SK-N-SH (cell line): ENCODE data around the gene ANKRD39. TPM values are rescaled to one million over a fixed set of nuclear protein-coding genes. Genes with fewer than 3 reads are reported as not detected.

ENCODE experiments used
- CTCF ChIA-PET: fragments of 300-600, 350-600 bp; formaldehyde crosslinking; extraction: SDS; loops from one replicate; lab custom pipeline; 2021; lab: Yijun Ruan, JAX
- POLR2A ChIA-PET: fragments of 350-600 bp; sonication (Branson Sonifier 250); formaldehyde crosslinking; extraction: SDS; loops from one replicate; lab custom pipeline; 2020; ENCODE audit warnings: antibody characterized with exemption, inconsistent platforms; lab: Yijun Ruan, JAX
- DNase-seq: peaks from one replicate; pipeline ENCODE4 v3.0.0; 2012
- H2AFZ ChIP-seq: fragments of 200-600 bp; sonication (generic); 2 replicates; pipeline ENCODE4 v1.8.1; 2016; ENCODE audit warnings: antibody characterized with exemption, mild to moderate bottlenecking, low read depth
- H3F3A ChIP-seq: fragments of 200-600 bp; sonication (generic); replicated peaks from 2 replicates; pipeline ENCODE3; 2016; ENCODE audit warnings: antibody characterized with exemption, mild to moderate bottlenecking; ENCODE audit not compliant: insufficient read depth
- H3K27ac ChIP-seq, 2 experiments: fragments of 200-500 bp in 1 of 2; fragments of 200-600 bp in 1 of 2; sonication (Bioruptor generic) in 1 of 2; sonication (generic), shearing (Covaris generic) in 1 of 2; 2 replicates each; pipeline versions ENCODE4 v1.5.1 to v1.6.1; 2014 to 2016; ENCODE audit warnings: low read depth in 2 of 2, inconsistent platforms in 1 of 2, low read length in 1 of 2, mild to moderate bottlenecking in 1 of 2, mixed read lengths in 1 of 2
- H3K27me3 ChIP-seq: fragments of 200-600 bp; sonication (generic), shearing (Covaris generic); 2 replicates; pipeline ENCODE4 v1.6.1; 2016; ENCODE audit warnings: mixed run types; ENCODE audit not compliant: insufficient read depth
- H3K36me3 ChIP-seq, 2 experiments: fragments of 200-500 bp in 1 of 2; fragments of 200-600 bp in 1 of 2; sonication (Bioruptor generic) in 1 of 2; sonication (generic) in 1 of 2; replicated peaks in 1 of 2; 2 replicates each; pipeline versions ENCODE3 to v1.5.1; 2014 to 2016; ENCODE audit warnings: low read length in 1 of 2, mild to moderate bottlenecking in 1 of 2; ENCODE audit not compliant: insufficient read depth in 2 of 2, control insufficient read depth in 1 of 2
- H3K4me1 ChIP-seq, 2 experiments: fragments of 200-500 bp in 1 of 2; fragments of 200-600 bp in 1 of 2; sonication (Bioruptor generic) in 1 of 2; sonication (generic), shearing (Covaris generic) in 1 of 2; 2 replicates each; pipeline versions ENCODE4 v1.5.1 to v1.6.1; 2014 to 2016; ENCODE audit warnings: low read depth in 1 of 2, low read length in 1 of 2, mixed run types in 1 of 2; ENCODE audit not compliant: insufficient read depth in 2 of 2, control insufficient read depth in 1 of 2
- H3K4me2 ChIP-seq: fragments of 200-600 bp; sonication (generic), shearing (Covaris generic); 2 replicates; pipeline ENCODE4 v1.6.1; 2017; ENCODE audit warnings: mixed run types
- H3K4me3 ChIP-seq, 2 experiments: fragments of 200-500 bp in 1 of 2; fragments of 200-600 bp in 1 of 2; sonication (Bioruptor generic) in 1 of 2; sonication (generic), shearing (Covaris generic) in 1 of 2; 2 replicates each; pipeline versions ENCODE4 v1.5.1 to v1.8.1; 2014 to 2016; ENCODE audit warnings: low read depth in 2 of 2, inconsistent platforms in 1 of 2, low read length in 1 of 2, mild to moderate bottlenecking in 1 of 2, mixed read lengths in 1 of 2, moderate library complexity in 1 of 2
- H3K79me2 ChIP-seq: fragments of 200-600 bp; sonication (generic); 2 replicates; pipeline ENCODE4 v1.8.1; 2017; ENCODE audit warnings: mild to moderate bottlenecking; ENCODE audit not compliant: insufficient read depth
- H3K9ac ChIP-seq: fragments of 200-600 bp; sonication (generic); 2 replicates; pipeline ENCODE4 v1.6.1; 2017; ENCODE audit warnings: mixed run types
- H3K9me2 ChIP-seq: fragments of 200-600 bp; sonication (generic); 2 replicates; pipeline ENCODE4 v1.6.1; 2017; ENCODE audit warnings: mixed run types
- H3K9me3 ChIP-seq: fragments of 200-600 bp; sonication (generic); 2 replicates; pipeline ENCODE4 v1.6.1; 2017; ENCODE audit warnings: mixed run types, mild to moderate bottlenecking, moderate library complexity
- H4K20me1 ChIP-seq: fragments of 200-600 bp; sonication (generic); 2 replicates; pipeline ENCODE4 v1.6.1; 2017; ENCODE audit warnings: mild to moderate bottlenecking, mixed run types; ENCODE audit not compliant: insufficient read depth
- CHD2 ChIP-seq: fragments of 150-350 bp; IDR thresholded peaks from 2 replicates; pipeline ENCODE4 v1.6.1; 2018; ENCODE audit warnings: low read length; ENCODE audit not compliant: partially characterized antibody
- ELF1 ChIP-seq: IDR thresholded peaks from 2 replicates; pipeline ENCODE4 v1.4.0; 2012
- EP300 ChIP-seq, 2 experiments: IDR thresholded peaks; 2 replicates each; pipeline versions ENCODE4 v1.4.0 to v1.6.1; 2012; ENCODE audit warnings: borderline replicate concordance in 1 of 2, low read depth in 1 of 2, low read length in 1 of 2
- FOXJ3 ChIP-seq: sonication (generic); formaldehyde crosslinking; IDR thresholded peaks from 2 replicates; pipeline ENCODE4 v1.5.1; 2020; ENCODE audit warnings: mild to moderate bottlenecking, missing genetic modification reagents
- FOXM1 ChIP-seq: IDR thresholded peaks from 2 replicates; pipeline ENCODE4 v1.4.0; 2012; ENCODE audit warnings: low read depth, mild to moderate bottlenecking
- NFIC ChIP-seq: IDR thresholded peaks from 2 replicates; pipeline ENCODE4 v1.4.0; 2012; ENCODE audit warnings: borderline replicate concordance
- RXRA ChIP-seq: IDR thresholded peaks from 2 replicates; pipeline ENCODE4 v1.4.0; 2012; ENCODE audit warnings: low read depth, mild to moderate bottlenecking, borderline replicate concordance
- SMC3 ChIP-seq: IDR thresholded peaks from 2 replicates; pipeline ENCODE4 v1.6.1; 2012; ENCODE audit warnings: low read depth, low read length, improper control_type of control experiment
- TAF1 ChIP-seq: IDR thresholded peaks from 2 replicates; pipeline ENCODE4 v1.6.1; 2012; ENCODE audit warnings: low read depth, mild to moderate bottlenecking, low read length, moderate library complexity, borderline replicate concordance
- TCF12 ChIP-seq: IDR thresholded peaks from 2 replicates; pipeline ENCODE4 v1.4.0; 2012
- TEAD4 ChIP-seq: IDR thresholded peaks from 2 replicates; pipeline ENCODE4 v1.4.0; 2012; ENCODE audit warnings: mild to moderate bottlenecking, borderline replicate concordance; ENCODE audit not compliant: insufficient read depth
- WGBS: methylation state at CpG from one replicate; pipeline ENCODE4 v1.1.6; 2017; ENCODE audit warnings: low lambda C conversion rate; 5-methylcytosine and 5-hydroxymethylcytosine counted together
- polyA plus RNA-seq, 3 experiments: library from polyadenylated mRNA; depleted of rRNA; stranded (reverse); fragments of >200 nt; gene quantifications; 2 replicates each; pipeline ENCODE4 v1.2.3, GENCODE V29; 2012
- TF ChIP-seq, protein P1 (sequence below): IDR thresholded peaks from 2 replicates; pipeline ENCODE4; 2012
- TF ChIP-seq, protein P2 (sequence below): fragments of 200-600 bp; sonication (generic); IDR thresholded peaks from 2 replicates; pipeline ENCODE4 v1.6.1; 2017; ENCODE audit warnings: antibody characterized with exemption, mild to moderate bottlenecking, moderate library complexity
- TF ChIP-seq, protein P3 (sequence below): IDR thresholded peaks from 2 replicates; pipeline ENCODE4 v1.4.0; 2012; ENCODE audit warnings: low read depth, borderline replicate concordance
- TF ChIP-seq, protein P4 (sequence below): fragments of 150-350 bp; IDR thresholded peaks from 2 replicates; pipeline ENCODE4 v1.6.1; 2017; ENCODE audit warnings: antibody characterized with exemption, low read length, low read depth, borderline replicate concordance

Gene ANKRD39
- polyA plus RNA-seq, 1 of the 3 experiments (the other 2 are of a cell fraction): 11.8 TPM

DNA sequence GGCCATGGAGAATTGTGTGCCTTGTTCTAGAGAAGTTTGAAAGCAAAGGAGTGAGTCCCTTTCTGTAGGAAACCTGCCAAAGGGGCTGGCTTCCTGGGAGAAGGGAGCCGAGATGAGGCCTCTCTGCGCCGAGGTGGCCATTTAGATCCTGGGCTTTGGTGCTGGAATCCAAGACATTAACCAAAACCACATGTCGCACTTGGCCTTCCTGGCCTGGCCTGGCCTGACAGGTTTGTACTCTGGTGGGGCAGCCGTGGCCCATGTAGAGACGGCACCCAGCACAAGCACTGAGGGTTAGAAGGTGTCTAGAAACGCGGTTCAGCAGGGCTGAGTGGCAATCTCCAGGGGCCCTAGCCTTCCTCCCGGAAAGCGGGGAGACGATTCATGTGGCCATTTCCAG, 34.6 kb downstream of the ANKRD39 start:
- Histone ChIP-seq H3K9me2 (no peaks in the 10 kb centered on the region), H3K4me2 (no peak overlapping the region), H3K9me3 (no peaks in the 10 kb centered on the region), H3K4me1 (peaks cover 0 to 37% of the 10 kb centered on the region in 2 experiments; a peak in 1 of 4 replicates), H3F3A (peaks cover 7% of the 10 kb centered on the region), H2AFZ (no peak overlapping the region), H3K27me3 (no peaks in the 10 kb centered on the region), H3K36me3 (peaks cover 0 to 13% of the 10 kb centered on the region in 2 experiments), H3K27ac (no peak overlapping the region), H3K4me3 (no peak overlapping the region), H3K79me2 (peaks cover 1% of the 10 kb centered on the region; the same call in 1 of the 2 replicates), H3K9ac (no peak overlapping the region), H4K20me1 (peaks cover 22% of the 10 kb centered on the region; the same call in 1 of the 2 replicates)
- TF ChIP-seq, protein P1, sequence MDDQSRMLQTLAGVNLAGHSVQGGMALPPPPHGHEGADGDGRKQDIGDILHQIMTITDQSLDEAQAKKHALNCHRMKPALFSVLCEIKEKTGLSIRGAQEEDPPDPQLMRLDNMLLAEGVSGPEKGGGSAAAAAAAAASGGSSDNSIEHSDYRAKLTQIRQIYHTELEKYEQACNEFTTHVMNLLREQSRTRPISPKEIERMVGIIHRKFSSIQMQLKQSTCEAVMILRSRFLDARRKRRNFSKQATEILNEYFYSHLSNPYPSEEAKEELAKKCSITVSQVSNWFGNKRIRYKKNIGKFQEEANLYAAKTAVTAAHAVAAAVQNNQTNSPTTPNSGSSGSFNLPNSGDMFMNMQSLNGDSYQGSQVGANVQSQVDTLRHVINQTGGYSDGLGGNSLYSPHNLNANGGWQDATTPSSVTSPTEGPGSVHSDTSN: no peak
- TF ChIP-seq ELF1 (no peak), TAF1 (no peak), TCF12 (peak; percentile 14; the same call in 1 of the 2 replicates), RXRA (no peak), EP300 (IDR thresholded peaks at IDR 0.05; ENCODE audit: borderline replicate concordance in 1 of 2, low read depth in 1 of 2, low read length in 1 of 2) (no peak)
- 85% methylated on average over 11 of the region's 11 CpGs for WGBS
- DNase-seq: no peak
- POLR2A ChIA-PET: no interaction called here
- CTCF ChIA-PET: interaction anchor here (1.1 kb wide), 1 partner anchor 35 kb away, joined by 4 read pairs; no protein-coding TSS in a partner anchor

DNA sequence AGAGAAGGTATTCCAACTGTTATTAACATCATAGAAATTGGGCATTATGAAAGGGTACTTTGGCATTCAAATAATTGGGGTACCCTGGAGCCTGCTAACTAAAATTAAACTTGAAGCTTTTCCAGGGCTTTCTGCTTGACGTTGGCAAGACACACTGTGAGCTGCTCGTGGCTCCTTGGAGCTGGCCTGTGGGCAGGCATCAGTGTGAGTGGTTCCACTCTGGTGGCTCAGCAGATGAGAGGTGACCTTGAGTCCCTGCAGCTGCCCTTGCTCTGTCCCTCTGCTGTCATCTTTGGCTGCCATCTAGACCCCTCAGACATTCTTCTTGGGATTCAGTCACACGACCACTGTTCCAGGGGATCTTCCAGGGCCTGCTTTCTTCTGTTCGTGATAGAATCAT, 35.0 kb downstream of the ANKRD39 start:
- TF ChIP-seq TCF12: no peak
- no peak for TF ChIP-seq FOXM1
- no peak for TF ChIP-seq TAF1
- no peak for TF ChIP-seq TEAD4
- TF ChIP-seq, protein P2, sequence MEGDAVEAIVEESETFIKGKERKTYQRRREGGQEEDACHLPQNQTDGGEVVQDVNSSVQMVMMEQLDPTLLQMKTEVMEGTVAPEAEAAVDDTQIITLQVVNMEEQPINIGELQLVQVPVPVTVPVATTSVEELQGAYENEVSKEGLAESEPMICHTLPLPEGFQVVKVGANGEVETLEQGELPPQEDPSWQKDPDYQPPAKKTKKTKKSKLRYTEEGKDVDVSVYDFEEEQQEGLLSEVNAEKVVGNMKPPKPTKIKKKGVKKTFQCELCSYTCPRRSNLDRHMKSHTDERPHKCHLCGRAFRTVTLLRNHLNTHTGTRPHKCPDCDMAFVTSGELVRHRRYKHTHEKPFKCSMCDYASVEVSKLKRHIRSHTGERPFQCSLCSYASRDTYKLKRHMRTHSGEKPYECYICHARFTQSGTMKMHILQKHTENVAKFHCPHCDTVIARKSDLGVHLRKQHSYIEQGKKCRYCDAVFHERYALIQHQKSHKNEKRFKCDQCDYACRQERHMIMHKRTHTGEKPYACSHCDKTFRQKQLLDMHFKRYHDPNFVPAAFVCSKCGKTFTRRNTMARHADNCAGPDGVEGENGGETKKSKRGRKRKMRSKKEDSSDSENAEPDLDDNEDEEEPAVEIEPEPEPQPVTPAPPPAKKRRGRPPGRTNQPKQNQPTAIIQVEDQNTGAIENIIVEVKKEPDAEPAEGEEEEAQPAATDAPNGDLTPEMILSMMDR: no peak
- no peak for TF ChIP-seq FOXJ3 (CRISPR knock-in tag)
- TF ChIP-seq, protein P3, sequence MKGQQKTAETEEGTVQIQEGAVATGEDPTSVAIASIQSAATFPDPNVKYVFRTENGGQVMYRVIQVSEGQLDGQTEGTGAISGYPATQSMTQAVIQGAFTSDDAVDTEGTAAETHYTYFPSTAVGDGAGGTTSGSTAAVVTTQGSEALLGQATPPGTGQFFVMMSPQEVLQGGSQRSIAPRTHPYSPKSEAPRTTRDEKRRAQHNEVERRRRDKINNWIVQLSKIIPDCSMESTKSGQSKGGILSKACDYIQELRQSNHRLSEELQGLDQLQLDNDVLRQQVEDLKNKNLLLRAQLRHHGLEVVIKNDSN: no peak
- TF ChIP-seq SMC3: no peak
- TF ChIP-seq NFIC: no peak
- TF ChIP-seq, protein P4, sequence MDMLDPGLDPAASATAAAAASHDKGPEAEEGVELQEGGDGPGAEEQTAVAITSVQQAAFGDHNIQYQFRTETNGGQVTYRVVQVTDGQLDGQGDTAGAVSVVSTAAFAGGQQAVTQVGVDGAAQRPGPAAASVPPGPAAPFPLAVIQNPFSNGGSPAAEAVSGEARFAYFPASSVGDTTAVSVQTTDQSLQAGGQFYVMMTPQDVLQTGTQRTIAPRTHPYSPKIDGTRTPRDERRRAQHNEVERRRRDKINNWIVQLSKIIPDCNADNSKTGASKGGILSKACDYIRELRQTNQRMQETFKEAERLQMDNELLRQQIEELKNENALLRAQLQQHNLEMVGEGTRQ: no peak
- TF ChIP-seq CHD2: no peak
- no peak for TF ChIP-seq ELF1
- H3K4me2 ChIP-seq: no peak overlapping the region
- H3K27me3 ChIP-seq: no peaks in the 10 kb centered on the region
- no peaks in the 10 kb centered on the region for H3K9me3 ChIP-seq
- peaks cover 0 to 9% of the 10 kb centered on the region in 2 experiments for H3K36me3 ChIP-seq
- no peaks in the 10 kb centered on the region for H3K9me2 ChIP-seq
- CTCF ChIA-PET: no interaction called here
- H3K9ac ChIP-seq: no peak overlapping the region
- no peak overlapping the region for H2AFZ ChIP-seq
- peaks cover 26% of the 10 kb centered on the region for H4K20me1 ChIP-seq
- no peak overlapping the region for H3K4me3 ChIP-seq
- no peak overlapping the region for H3K27ac ChIP-seq
- H3F3A ChIP-seq: peaks cover 7% of the 10 kb centered on the region
- H3K79me2 ChIP-seq: peaks cover 5% of the 10 kb centered on the region; the same call in 1 of the 2 replicates
- no peak for DNase-seq
- POLR2A ChIA-PET: no interaction called here
- peaks cover 0 to 39% of the 10 kb centered on the region in 2 experiments; a peak in 1 of 4 replicates for H3K4me1 ChIP-seq
- WGBS: 92% methylated on average over 4 of the region's 4 CpGs
